Adrenal gland (tissue), 12 donors: Measurements from ENCODE around the gene RPS6KA5. TPM values are rescaled to one million over a fixed set of nuclear protein-coding genes. Genes with fewer than 3 reads are reported as not detected.

Experiments
- DNase-seq, 7 donors: peaks; one replicate each; pipeline ENCODE4 v3.0.0-alpha.2; 2019 to 2020
- H3K27ac ChIP-seq, 5 donors: fragments of 200-600 bp; sonication (generic) in 4 of 5; 1 replicate in 3 of 5; 2 replicates in 2 of 5; pipeline versions ENCODE4 v1.5.1 to v1.8.0; 2016 to 2020; ENCODE audit warnings: mild to moderate bottlenecking in 1 of 5
- H3K27me3 ChIP-seq: fragments of 200-600 bp; 2 replicates; pipeline ENCODE4 v1.8.0; 2021
- H3K36me3 ChIP-seq, 2 donors: fragments of 200-600 bp; replicated peaks in 1 of 2; 1 replicate in 1 of 2; 2 replicates in 1 of 2; pipeline versions ENCODE4 v1.5.1 to v1.8.0; 2018 to 2022
- H3K4me1 ChIP-seq, 2 donors: fragments of 200-600 bp; replicated peaks in 1 of 2; 1 replicate in 1 of 2; 2 replicates in 1 of 2; pipeline versions ENCODE4 v1.5.1 to v1.8.0; 2018 to 2021
- H3K4me3 ChIP-seq, 4 donors: fragments of 200-600 bp; sonication (generic) in 3 of 4; one replicate each; pipeline ENCODE4 v1.5.1; 2016 to 2018
- H3K9me3 ChIP-seq, 3 donors: fragments of 200-600 bp; sonication (generic) in 1 of 3; replicated peaks in 1 of 3; 1 replicate in 2 of 3; 2 replicates in 1 of 3; pipeline versions ENCODE4 v1.5.1 to v1.8.0; 2016 to 2021
- POLR2A ChIP-seq, 2 donors: fragments of 450-650 bp; IDR thresholded peaks; one replicate each; pipeline ENCODE4 v1.6.1; 2017; ENCODE audit warnings: antibody characterized with exemption in 2 of 2, mild to moderate bottlenecking in 2 of 2, moderate library complexity in 1 of 2
- WGBS, 4 donors: extraction: QIAGEN DNeasy Blood & Tissue Kit in 2 of 4; methylation state at CpG; one replicate each; pipeline versions ENCODE4 v1.1.5 to v1.1.7; 2013 to 2017; 5-methylcytosine and 5-hydroxymethylcytosine counted together
- intact Hi-C, 2 donors: fragments of 100-400 bp; cut with DNase I; formaldehyde crosslinking; loops; one replicate each; pipeline versions ENCODE4 v1.14.1 to v1.15.0; 2022 to 2023
- polyA plus RNA-seq, 3 donors: library from polyadenylated mRNA; stranded (reverse); fragments of 200-250 nt in 2 of 3; fragments of 350-450 nt in 1 of 3; fragmentation: Illumina TruSeq in 1 of 3; extraction: RNeasy Lipid Tissue Mini Kit (QIAGEN cat#74804) in 1 of 3; gene quantifications; one replicate each; pipeline ENCODE4 v1.2.3, GENCODE V29; 2013 to 2014
- total RNA-seq, 9 donors: library from RNA; depleted of rRNA in 4 of 9; stranded (reverse); fragments of >200 nt in 4 of 9; fragments of 120-200 nt in 1 of 9; fragmentation: NEBNext Ultra II Directional in 1 of 9; extraction: Animal tissue kit (Norgen Biotek cat#: 25700) in 1 of 9; gene quantifications; one replicate each; pipeline versions ENCODE4 v1.1.0 to v1.2.4, GENCODE V29; 2013 to 2023
- TF ChIP-seq, protein P1 (sequence below), 6 experiments: fragments of 450-650 bp in 4 of 6; fragments of 200-600 bp in 2 of 6; sonication (generic) in 1 of 6; IDR thresholded peaks; 1 replicate in 5 of 6; 2 replicates in 1 of 6; pipeline versions ENCODE4 v1.5.1 to v1.8.0; 2016 to 2021; ENCODE audit warnings: antibody characterized with exemption in 6 of 6, mild to moderate bottlenecking in 2 of 6, moderate library complexity in 1 of 6
- donor health status: healthy with polysubstance abuse.
- donor health status: Bipolar disorder and iron deficiency.
- donor health status: DM: yes; HTN: yes; CAD: no.
- donor health status: DM: no; HTN: no; CAD: no.
- donor health status: DM: no; HTN: no; CAD: no.
- donor health status: DM: yes; HTN: yes; CAD: no.

Gene RPS6KA5
- total and polyA plus RNA-seq, 12 donors: 0.27 to 5.5 (median 1.8) TPM

- Histone ChIP-seq H3K27me3 (no peaks in the 10 kb centered on the region), H3K36me3 (no peaks in the 10 kb centered on the region), H3K9me3 (no peaks in the 10 kb centered on the region), H3K4me1 (peaks cover 0 to 14% of the 10 kb centered on the region in 2 donors), H3K4me3 (no peak overlapping the region), H3K27ac (no peak overlapping the region)
- DNase-seq: no peak
- TF ChIP-seq, protein P1, sequence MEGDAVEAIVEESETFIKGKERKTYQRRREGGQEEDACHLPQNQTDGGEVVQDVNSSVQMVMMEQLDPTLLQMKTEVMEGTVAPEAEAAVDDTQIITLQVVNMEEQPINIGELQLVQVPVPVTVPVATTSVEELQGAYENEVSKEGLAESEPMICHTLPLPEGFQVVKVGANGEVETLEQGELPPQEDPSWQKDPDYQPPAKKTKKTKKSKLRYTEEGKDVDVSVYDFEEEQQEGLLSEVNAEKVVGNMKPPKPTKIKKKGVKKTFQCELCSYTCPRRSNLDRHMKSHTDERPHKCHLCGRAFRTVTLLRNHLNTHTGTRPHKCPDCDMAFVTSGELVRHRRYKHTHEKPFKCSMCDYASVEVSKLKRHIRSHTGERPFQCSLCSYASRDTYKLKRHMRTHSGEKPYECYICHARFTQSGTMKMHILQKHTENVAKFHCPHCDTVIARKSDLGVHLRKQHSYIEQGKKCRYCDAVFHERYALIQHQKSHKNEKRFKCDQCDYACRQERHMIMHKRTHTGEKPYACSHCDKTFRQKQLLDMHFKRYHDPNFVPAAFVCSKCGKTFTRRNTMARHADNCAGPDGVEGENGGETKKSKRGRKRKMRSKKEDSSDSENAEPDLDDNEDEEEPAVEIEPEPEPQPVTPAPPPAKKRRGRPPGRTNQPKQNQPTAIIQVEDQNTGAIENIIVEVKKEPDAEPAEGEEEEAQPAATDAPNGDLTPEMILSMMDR (IDR thresholded peaks at IDR 0.05): no peak
- TF ChIP-seq POLR2A (IDR thresholded peaks at IDR 0.05): no peak
- 89 to 93% (median 91%) methylated on average over 3 of the region's 3 CpGs for WGBS, 4 donors
- intact Hi-C loops: no loop called here
Measured at GRCh38 chr14:90965765-90966164, 94.7 kb downstream of the RPS6KA5 start.

DNA sequence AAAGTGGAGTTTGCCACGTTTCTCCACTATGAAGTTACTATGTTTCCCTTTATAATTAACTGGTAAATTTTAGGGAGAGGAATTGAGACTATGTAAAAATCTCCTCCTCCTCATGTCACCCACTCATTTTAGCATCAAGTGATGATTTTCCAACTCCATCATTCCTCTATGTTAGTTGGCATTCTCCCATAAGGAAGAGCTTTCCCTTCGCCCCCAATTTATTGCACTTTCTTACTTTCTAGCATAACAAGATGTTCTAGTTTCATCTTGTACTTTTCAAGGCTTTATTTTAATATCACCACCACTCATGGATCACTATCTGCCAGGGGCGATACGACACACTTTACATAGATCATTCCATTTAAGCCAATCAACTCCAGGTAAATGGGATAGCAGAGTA lies 97.1 kb downstream of the RPS6KA5 start:
- no peak for DNase-seq
- 85 to 92% (median 88%) methylated on average over 4 of the region's 4 CpGs for WGBS, 4 donors
- Histone ChIP-seq H3K27me3 (no peaks in the 10 kb centered on the region), H3K4me3 (no peak overlapping the region), H3K4me1 (no peaks in the 10 kb centered on the region), H3K27ac (no peak overlapping the region), H3K36me3 (no peaks in the 10 kb centered on the region), H3K9me3 (no peaks in the 10 kb centered on the region)
- no peak for TF ChIP-seq POLR2A (IDR thresholded peaks at IDR 0.05)
- TF ChIP-seq, protein P1 (IDR thresholded peaks at IDR 0.05): no peak
- intact Hi-C loops: no loop called here

DNA sequence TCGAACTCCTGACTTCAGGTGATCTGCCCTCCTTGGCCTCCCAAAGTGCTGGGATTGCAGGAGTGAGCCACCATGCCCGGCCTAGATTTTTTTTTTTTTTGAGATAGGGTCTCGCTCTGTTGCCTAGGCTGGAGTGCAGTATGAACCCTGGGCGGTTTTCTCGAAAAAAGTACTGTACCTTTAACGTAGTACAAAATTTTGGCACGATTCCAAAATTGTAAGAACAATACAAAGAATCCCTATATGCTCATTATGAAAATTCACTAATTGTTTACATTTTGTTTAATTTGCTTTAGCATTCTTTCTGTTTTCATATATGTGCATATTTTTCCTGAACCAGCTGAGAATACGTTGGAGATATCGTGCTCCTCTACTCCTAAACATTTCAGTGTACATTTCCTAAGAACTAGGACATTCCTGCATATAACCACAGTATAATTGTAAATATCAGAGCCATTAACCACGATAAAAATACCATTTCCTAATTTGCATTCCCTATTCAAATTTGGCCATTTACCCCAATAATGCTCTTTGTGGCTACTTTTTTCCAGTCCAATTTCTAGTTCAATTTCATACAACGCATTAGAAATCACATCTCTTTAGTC lies 97.8 kb downstream of the RPS6KA5 start:
- Histone ChIP-seq H3K9me3 (no peaks in the 10 kb centered on the region), H3K27me3 (no peaks in the 10 kb centered on the region), H3K36me3 (no peaks in the 10 kb centered on the region), H3K4me3 (no peak overlapping the region), H3K4me1 (no peaks in the 10 kb centered on the region), H3K27ac (no peak overlapping the region)
- WGBS, 4 donors: 80 to 87% (median 85%) methylated on average over 10 to 11 of the region's 11 CpGs
- DNase-seq: no peak
- TF ChIP-seq, protein P1 (IDR thresholded peaks at IDR 0.05): no peak
- TF ChIP-seq POLR2A (IDR thresholded peaks at IDR 0.05): no peak
- intact Hi-C loops: no loop called here

GRCh38 chr14:90960818-90961217 lies 99.6 kb downstream of the RPS6KA5 start:
- 73 to 85% (median 76%) methylated on average over 6 of the region's 6 CpGs for WGBS, 4 donors
- intact Hi-C loops: no loop called here
- H3K27me3 ChIP-seq: no peaks in the 10 kb centered on the region
- no peak for TF ChIP-seq POLR2A (IDR thresholded peaks at IDR 0.05)
- TF ChIP-seq, protein P1 (IDR thresholded peaks at IDR 0.05): no peak
- no peaks in the 10 kb centered on the region for H3K36me3 ChIP-seq
- H3K4me1 ChIP-seq: no peaks in the 10 kb centered on the region
- no peak overlapping the region for H3K27ac ChIP-seq
- no peak for DNase-seq
- no peaks in the 10 kb centered on the region for H3K9me3 ChIP-seq
- no peak overlapping the region for H3K4me3 ChIP-seq
